HG03558 (cell line): ENCODE data around the gene PRKD3.
"Not testable (repeated sequence)": the region's sequence is repeated elsewhere in the genome, so short reads cannot be mapped to it uniquely, and the experiment has no call there.

ENCODE experiments used
- ATAC-seq: cut with Tn5 transposase; IDR thresholded peaks from one replicate; pipeline ENCODE4 v1.9.1; 2021; ENCODE audit warnings: moderate number of reproducible peaks; ENCODE audit not compliant: unreplicated experiment; ENCODE audit errors: extremely low read depth

Gene PRKD3

DNA sequence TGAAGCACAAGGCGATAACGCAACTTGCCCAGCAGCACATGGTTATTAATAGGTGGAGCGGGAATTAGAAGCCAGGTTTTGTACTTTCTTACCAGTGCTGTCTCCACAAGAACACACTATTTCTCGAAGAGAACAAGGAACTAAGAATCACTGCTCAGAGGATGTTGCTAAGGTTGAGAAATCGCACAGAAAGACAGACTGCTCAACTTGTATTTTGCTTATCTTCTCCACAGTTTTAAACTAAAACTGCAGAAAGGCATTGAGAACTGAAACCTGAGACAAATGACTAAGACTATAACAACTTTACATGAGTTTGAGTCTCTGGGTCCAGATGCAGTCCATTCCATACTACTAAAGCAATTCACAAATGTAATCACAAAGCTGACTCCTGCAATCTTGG is 6.2 kb downstream of the PRKD3 start:
- peak; percentile 70 for ATAC-seq

DNA sequence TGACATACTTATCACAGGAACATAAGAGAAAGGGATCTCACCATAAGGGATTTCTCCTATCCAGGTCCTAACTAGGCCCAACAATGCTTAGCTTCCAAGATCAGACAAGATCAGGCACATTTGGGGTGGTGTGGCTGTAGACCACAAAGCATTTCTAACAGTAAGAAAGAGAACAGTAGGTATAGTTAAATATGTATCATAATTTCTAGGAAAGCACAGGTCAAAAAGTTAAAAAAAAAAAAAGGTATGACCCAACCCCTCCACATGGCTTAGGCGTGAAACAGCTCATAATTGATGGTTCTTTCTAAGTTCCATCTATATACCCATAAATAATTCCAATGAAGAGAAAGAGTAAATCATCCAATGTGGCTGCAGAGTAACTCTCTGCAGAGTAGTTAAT is 6.9 kb downstream of the PRKD3 start:
- no peak for ATAC-seq

DNA sequence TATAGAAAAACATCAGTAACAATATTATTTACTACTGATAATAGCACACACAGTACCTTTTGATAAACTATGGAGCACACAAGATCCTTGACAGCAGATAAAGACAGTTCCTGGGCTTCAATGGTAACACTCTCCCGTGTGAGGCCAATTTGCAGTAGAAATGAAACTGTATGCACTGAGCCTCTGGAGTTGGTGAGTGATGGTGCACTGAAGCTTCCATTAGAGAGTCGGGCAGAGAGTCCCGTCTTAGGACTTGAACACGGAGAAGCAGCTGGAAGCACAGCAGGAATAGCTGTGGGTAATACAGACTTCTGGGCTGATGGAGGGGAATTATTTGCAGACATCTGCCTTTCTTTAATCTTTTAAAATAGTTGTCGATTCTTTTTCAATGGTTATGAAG is 8.5 kb downstream of the PRKD3 start:
- ATAC-seq: no peak

DNA sequence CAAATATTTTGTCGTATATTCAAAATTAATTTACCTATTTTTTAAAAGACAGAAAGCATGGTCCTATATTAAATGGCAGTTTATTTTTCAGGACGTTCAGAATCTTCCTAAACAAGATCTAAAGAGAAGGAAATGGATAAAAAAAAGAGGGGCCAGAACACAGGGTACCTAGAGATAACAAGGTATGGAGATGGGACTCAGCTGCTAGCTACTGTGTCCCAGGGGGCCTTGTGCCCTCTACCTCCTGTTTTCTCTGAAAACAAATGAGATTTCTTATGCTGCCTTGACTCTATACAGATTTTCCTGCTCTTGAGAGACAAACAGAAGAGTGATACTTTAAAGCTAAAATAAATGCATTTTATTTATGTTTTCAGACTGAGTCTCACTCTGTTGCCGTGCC is 9.3 kb downstream of the PRKD3 start:
- no peak for ATAC-seq

DNA sequence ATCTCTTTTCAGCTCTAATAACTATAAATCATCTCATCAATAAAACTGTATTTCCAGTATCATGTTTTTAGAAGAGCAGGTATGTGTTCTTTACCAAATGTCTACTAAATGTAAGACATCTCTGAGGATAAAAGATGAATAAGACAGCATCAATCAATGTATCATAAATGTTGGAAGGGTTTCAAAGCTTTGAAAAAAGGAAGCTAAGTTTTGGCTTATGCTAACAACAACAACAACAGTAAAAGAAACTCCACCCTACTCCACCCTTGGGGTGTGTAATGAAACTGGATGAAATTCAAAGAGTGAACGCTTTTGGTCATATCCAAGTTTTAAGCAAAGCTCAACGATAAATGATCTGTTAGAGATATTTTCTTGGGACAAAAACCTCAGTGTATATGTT is 17.1 kb downstream of the PRKD3 start:
- no peak for ATAC-seq

DNA sequence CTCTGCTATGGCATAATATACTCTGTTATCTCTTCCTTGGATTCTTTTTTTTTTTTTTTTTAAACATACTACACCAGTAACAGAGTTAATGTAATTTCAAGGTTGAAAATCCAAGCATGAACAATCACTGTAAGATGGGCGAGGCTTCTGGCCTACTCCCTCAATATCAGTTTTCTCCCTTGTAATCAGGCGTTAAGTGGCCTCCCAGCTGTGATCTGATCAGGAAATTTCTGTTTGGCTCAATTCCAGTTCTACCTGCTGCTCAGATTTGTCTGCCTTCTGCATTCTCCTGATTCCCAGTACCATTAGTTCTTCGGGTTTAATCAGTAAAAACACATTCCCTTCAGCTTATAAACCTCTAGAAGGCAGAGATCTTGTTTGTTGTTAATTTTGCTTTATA is 18.6 kb downstream of the PRKD3 start:
- ATAC-seq: no peak

DNA sequence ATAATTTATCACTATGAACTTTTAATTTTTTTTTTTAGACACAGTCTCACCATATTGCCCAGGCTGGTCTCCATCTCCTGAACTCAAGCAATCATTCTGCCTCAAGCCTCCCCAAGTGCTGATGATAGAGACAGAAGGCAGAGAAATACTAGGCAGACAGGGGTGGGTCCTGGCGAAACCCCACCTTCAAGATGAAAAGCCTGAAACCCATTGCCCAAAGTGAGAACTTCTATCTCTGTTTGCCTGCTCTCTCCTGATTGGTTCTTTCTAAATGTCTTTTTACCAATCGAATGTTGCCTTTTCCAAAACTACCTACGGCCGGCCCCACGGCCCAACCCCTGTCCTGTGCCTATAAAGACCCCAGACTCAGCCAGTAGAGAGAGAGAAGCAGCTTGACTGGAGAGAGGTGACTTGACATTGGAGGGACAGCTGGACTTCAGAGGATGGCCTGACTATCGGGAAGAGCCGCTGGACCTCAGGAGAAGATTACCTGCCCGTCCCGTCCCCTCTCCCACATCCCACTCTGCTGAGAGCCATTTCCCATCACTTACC is 21.9 kb downstream of the PRKD3 start:
- no peak for ATAC-seq

DNA sequence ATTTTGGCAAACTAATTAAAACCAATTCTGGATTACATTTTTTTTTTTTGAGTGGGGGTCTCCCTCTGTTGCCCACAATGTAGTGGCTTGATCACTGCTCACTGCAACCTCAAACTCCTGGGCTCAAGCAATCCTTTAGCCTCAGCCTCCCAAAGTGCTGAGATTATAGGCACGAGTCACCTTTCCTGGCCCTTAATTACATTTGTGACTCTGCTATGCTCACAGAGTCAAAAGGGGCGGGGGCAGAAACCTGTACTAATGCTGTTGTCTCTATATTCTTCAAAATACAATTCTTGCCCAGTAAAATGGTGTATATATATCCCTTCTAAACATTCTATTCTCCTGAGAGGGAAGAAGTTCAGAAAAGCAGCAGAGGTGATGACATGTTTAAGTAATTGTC is 23.2 kb downstream of the PRKD3 start:
- no peak for ATAC-seq

DNA sequence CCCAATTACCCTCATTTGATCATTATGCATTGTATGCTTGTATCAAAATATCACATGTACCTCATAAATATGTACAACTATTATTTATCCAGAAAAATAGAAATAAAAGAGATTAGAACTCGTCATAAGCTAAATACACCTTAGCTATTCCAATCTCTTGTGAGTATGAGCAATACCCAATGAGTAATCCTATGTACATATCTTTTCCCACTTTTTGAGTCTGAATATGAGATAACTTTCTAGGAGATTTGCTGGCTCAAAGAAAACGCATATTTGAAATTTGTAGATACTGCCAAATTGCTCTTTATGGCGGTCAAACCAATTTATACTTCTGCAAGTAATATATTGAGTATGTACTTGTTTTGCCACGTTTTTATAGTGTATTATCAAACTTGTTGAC is 24.1 kb downstream of the PRKD3 start:
- no peak for ATAC-seq

DNA sequence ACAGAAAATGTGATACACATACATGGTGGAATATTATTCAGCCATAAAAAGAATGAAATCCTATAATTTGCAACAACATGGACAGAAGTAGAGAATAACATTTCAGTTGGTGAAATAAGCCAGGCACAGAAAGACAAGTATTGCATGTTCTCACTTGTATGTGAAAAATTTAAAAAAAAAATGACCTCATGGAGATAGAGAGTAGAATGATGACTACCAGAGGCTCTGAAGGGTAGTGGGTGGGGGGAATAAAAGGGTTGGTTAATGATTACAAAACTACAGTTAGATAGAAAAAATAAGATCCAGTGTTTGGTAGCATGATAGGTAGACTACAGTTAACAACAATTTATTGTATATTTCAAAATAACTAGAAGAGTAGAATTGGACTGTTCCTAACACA is 24.5 kb downstream of the PRKD3 start:
- no peak for ATAC-seq

DNA sequence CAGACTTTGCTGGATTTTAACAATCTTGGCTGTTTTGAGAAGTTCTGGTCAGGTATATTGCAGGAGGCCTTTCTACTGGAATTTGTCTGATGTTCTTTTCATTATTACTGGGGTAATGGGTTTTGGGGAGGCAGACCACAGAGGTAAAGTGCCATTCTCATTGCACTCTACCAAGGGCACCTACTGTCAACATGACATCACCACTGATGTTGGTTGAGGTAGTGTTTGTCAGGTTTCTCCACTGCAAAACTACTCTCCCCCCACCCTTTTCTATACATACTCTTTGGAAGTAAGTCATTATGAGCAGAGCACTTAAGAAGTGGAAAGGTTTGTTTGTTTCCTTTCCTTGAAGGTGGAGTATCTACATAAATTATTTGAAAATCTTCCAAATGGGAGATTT is 27.0 kb downstream of the PRKD3 start:
- ATAC-seq: no peak

DNA sequence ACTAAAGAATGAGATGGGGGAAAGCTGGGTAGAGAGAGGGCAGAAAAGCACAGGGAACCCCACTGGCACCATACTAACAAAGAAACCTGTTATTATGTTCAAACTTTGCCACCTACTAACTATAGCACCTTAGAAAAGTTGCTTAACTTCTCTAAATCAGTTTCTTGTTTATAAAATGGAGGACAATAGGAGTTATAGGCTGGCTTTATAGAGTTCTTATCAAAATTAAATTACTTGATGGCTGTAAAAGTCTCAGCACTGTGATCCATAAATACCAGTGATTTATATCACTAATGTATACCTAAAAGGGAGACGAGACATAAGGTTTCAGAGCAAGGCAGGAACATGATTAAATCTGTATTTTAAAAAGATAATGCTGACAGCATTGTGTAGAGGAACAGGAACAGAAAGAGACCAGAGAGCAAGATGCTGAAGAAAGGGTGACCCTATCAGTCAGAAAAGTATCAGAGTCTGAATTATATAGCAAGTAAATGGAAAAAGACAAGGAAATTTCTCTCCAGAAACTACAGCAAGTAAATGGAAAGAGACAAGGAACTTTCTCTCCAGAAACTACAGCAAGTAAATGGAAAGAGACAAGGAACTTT is 29.1 kb downstream of the PRKD3 start:
- ATAC-seq: no peak

DNA sequence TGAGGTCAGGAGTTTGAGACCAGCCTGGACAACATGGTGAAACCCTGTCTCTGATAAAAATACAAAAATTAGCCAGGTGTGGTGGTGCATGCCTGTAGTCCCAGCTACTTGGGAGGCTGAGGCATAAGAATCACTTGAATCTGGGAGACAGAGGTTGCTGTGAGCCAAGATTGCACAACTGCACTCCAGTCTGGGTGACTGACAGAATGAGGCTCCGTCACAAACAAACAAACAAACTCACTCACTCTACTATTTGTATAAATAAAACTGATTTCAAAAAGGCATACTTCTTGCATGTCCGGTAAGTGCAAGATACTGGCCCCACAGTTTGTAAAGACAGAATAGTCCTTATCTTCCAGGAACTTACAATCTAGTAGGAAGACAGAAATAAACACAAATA is 29.8 kb downstream of the PRKD3 start:
- not testable (repeated sequence) for ATAC-seq

DNA sequence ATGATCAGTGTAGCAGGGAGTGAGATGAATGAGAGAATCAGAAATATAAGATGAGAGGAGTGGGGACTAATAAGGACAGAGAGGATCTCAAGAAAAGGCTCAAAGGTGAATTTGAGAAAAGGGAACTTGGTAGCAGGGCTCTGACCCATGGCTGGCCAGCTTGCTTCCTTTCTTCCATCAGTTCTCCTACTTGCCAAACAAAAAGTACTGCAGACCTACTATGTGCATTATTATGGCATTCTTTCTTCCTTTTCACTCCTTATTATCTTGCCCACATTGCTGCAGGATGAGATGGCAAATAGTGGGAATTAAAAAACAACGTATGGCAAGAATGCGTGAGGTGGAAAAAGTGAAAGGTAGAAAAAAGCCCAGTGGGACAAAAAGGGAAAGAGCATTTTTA is 33.0 kb downstream of the PRKD3 start:
- ATAC-seq: no peak

DNA sequence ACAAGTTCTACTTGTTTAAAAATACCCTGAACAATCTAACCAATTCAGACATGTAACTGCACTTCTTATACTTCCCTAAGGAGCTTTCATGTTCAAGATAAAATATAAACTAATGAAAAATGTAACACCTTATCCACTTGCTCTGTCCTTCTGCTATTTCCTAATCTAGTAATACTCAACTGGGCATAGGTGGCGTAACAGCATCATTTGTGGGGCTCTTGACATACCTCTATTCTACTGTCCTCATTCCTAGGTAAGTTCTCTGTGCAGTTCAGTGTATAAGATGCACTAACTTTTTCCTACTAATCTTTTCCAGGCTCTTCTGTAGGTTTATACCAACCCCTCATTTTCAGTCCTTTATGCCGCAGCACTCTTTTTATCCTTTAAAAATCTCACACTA is 36.7 kb downstream of the PRKD3 start:
- ATAC-seq: no peak

DNA sequence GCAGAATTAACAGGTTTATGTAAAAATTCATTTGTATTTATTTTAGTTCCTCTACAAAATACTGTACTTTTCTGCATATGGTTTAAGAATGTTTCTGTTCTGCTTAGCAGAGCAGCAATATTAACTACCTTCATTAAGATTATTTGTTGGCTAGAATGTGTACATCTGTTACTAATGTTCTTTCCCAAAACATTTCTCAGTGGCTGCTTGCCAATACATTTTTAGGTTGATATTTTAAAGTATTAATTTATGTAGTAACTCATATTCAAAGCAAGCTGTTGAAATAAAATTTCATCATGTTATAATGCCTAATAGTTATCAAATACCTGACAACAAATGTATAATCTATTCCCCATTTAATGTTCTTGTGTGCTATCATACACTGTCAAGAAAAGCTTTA is 40.3 kb downstream of the PRKD3 start:
- no peak for ATAC-seq

DNA sequence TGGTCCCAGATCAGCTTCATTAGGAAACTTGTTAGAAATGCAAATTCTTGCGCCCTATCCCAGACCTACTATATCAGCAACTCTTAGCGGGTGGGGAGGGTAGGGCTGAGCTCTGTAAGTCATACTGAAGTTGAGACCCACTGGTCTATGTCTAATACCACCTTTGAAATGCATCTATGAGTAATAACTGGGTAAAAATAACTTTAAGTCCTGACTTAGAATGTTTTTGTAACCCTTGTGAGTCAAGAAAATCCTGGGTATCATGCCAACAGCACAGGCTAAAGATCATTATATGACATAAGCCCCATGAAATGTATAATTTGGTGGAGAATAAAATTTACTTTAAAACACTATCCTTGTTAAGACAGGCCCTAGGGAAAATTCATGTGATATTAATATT is 41.4 kb downstream of the PRKD3 start:
- no peak for ATAC-seq

DNA sequence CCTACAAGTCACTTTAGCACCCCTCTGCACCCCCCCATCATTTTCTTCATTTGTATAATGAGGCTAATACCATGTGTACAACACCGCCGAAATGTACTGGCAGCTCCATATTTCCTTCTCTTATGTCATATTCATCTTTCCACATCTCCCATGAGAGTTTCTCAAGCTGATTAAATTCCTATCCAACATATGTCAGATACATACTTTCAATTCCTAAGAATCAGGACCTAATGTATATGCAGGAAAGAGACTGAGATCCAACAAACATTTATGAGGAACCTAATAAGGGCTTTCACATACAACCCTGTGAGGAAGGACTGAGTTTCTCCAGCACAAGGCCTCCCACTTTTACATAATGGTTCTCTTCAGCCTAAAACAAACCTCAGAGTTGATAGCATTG is 41.9 kb downstream of the PRKD3 start:
- ATAC-seq: no peak

DNA sequence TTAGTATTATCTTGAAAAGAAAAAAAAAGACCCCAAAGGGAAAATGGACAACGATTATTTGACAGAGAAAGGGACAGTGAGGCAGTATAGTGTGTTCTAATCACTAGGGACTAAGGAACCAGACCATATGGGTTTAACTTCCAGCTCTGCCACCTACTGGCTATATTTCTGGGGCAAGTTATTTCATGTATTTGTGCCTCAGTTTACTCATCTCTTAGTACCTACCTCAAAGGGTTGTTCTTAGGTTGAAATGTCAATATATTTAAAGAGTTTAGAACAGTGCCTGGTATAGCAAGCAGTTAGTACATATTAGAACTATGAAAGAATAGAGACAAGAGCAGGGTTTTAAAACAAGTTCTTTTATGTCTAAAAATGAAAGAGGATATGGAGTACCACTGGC is 42.7 kb downstream of the PRKD3 start:
- ATAC-seq: no peak

DNA sequence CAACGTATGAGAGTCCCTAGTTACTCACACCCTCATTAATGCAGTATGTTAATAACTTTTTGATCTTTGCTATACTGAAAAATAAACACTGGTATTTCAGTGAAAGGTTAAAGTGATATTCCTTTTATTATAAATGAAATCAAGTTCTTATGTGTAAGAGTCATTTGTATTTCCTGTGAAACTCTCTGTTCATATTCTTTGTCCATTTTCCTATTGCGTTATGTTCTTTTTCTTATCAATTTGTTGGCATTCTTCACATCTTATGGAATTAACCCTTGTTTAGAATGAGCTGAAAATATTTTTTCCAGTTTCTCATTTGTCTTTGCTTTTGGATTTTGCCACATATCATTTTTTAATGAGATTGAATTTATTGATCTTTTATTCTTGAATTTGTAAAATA is 48.3 kb downstream of the PRKD3 start:
- no peak for ATAC-seq
